WERI-Rb-1 (cell line): Measurements from ENCODE around the gene RGSL1.

Experiments used
- DNase-seq: peaks from one replicate; pipeline ENCODE4 v3.0.0-alpha.2; 2020
- H3K27ac ChIP-seq: fragments of 250-450 bp; sonication (Bioruptor Pico); 2 replicates; pipeline ENCODE4 v1.5.1; 2020; ENCODE audit warnings: mild to moderate bottlenecking, moderate library complexity
- H3K27me3 ChIP-seq: fragments of 250-450 bp; sonication (Bioruptor Pico); 2 replicates; pipeline ENCODE4 v1.5.1; 2021; ENCODE audit warnings: mild to moderate bottlenecking, low read depth, moderate library complexity; ENCODE audit not compliant: insufficient read depth, severe bottlenecking
- H3K36me3 ChIP-seq: fragments of 250-450 bp; sonication (Bioruptor Pico); 2 replicates; pipeline ENCODE4 v1.5.1; 2020; ENCODE audit warnings: mild to moderate bottlenecking, moderate library complexity
- H3K4me3 ChIP-seq: 2 replicates; pipeline ENCODE4 v1.5.1; 2011; ENCODE audit warnings: low read depth, mild to moderate bottlenecking, control low read depth, low read length
- H3K9me3 ChIP-seq: fragments of 250-450 bp; sonication (Bioruptor Pico); 2 replicates; pipeline ENCODE4 v1.5.1; 2021; ENCODE audit warnings: mild to moderate bottlenecking, moderate library complexity; ENCODE audit not compliant: severe bottlenecking
- CTCF ChIP-seq: IDR thresholded peaks from 2 replicates; pipeline ENCODE4 v1.5.1; 2011; ENCODE audit warnings: low read depth, mild to moderate bottlenecking, control low read depth, inconsistent platforms, low read length

Gene RGSL1

GRCh38 chr1:182408435-182409075 is 41.4 kb upstream of the RGSL1 start:
- no peak for TF ChIP-seq CTCF
- Histone ChIP-seq H3K36me3 (no peaks in the 10 kb centered on the region), H3K4me3 (no peak overlapping the region), H3K27me3 (no peaks in the 10 kb centered on the region), H3K9me3 (no peaks in the 10 kb centered on the region), H3K27ac (no peak overlapping the region)
- no peak for DNase-seq

DNA sequence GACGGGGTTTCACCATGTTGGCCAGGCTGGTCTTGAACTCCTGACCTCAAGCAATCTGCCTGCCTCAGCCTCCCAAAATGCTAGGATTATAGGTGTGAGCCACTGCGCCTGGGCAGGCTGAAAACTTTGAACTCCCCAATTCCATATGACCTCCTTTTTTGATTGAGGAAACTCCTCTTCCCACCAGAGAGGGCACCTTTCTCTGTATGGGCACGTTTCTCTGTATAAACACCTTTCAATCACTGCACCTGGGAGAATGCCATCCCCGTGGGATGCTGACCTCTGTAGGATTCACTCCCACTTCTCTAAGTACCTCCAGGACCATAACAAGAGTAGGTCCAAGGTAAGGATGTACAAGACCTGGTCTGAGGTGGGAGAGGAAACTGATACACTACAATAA is 39.8 kb upstream of the RGSL1 start:
- Histone ChIP-seq H3K27ac (no peak overlapping the region), H3K36me3 (no peaks in the 10 kb centered on the region), H3K4me3 (no peak overlapping the region), H3K27me3 (no peaks in the 10 kb centered on the region), H3K9me3 (no peaks in the 10 kb centered on the region)
- TF ChIP-seq CTCF: no peak
- DNase-seq: no peak

- DNase-seq: no peak
- Histone ChIP-seq H3K4me3 (no peak overlapping the region), H3K9me3 (no peaks in the 10 kb centered on the region), H3K36me3 (no peaks in the 10 kb centered on the region), H3K27me3 (no peaks in the 10 kb centered on the region), H3K27ac (no peak overlapping the region)
- TF ChIP-seq CTCF: no peak
These were observed 39.2 kb upstream of the RGSL1 start for GRCh38 chr1:182410620-182411273.

DNA sequence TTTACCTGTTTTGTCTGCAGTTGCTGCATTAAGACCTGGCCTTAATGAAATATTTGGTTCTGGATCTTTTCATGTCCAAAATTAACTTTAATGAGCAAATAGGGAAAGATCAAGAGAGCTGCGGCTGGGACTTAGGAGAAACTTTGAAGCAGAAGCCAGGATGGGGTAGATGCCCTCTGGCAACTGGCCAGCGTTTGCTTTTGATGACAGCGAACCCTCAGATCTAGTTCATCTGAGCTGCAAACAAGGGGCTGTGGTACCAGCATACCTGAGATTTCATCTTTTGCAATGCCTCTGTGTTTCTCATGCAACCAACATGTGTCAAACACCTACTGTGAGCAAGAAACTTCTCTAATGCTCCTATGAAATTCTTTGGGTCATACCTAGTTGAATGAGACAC is 36.5 kb upstream of the RGSL1 start:
- H3K9me3 ChIP-seq: no peaks in the 10 kb centered on the region
- no peak overlapping the region for H3K27ac ChIP-seq
- no peak overlapping the region for H3K4me3 ChIP-seq
- H3K27me3 ChIP-seq: no peaks in the 10 kb centered on the region
- no peak for DNase-seq
- no peak for TF ChIP-seq CTCF
- no peaks in the 10 kb centered on the region for H3K36me3 ChIP-seq

- no peaks in the 10 kb centered on the region for H3K9me3 ChIP-seq
- H3K27me3 ChIP-seq: no peaks in the 10 kb centered on the region
- H3K36me3 ChIP-seq: no peaks in the 10 kb centered on the region
- H3K27ac ChIP-seq: no peak overlapping the region
- TF ChIP-seq CTCF: no peak
- no peak overlapping the region for H3K4me3 ChIP-seq
- no peak for DNase-seq
These were observed 36.0 kb upstream of the RGSL1 start for GRCh38 chr1:182413969-182414368.

- no peaks in the 10 kb centered on the region for H3K36me3 ChIP-seq
- no peak overlapping the region for H3K4me3 ChIP-seq
- no peaks in the 10 kb centered on the region for H3K27me3 ChIP-seq
- TF ChIP-seq CTCF: no peak
- no peak overlapping the region for H3K27ac ChIP-seq
- DNase-seq: no peak
- no peaks in the 10 kb centered on the region for H3K9me3 ChIP-seq
These were observed 34.2 kb upstream of the RGSL1 start for GRCh38 chr1:182415789-182416188.
